A673 (cell line): ENCODE measurements around the gene GBF1. TPM values are rescaled to one million over a fixed set of nuclear protein-coding genes. Genes with fewer than 3 reads are reported as not detected.
A peak's percentile ranks its signal among the peaks of the same experiment; 100 is the strongest.

Experiments used
- BruUV-seq: library from RNA; stranded (reverse); fragments of 400-500 nt; replicated peaks from 2 replicates; lab custom pipeline; 2021; lab: Mats Ljungman, UMichigan
- CTCF ChIA-PET: fragments of 300-600 bp; sonication (Branson Sonifier 250); formaldehyde crosslinking; loops from one replicate; lab custom pipeline; 2022; ENCODE audit warnings: antibody characterized with exemption; lab: Charles Lee
- POLR2A ChIA-PET: fragments of 300-600 bp; sonication (Branson Sonifier 250); formaldehyde crosslinking; loops from one replicate; lab custom pipeline; 2022; ENCODE audit warnings: antibody characterized with exemption; ENCODE audit not compliant: low non-redundant PET; lab: Charles Lee
- DNase-seq: peaks from one replicate; pipeline ENCODE4 v3.0.0-alpha.2; 2015; ENCODE audit warnings: low spot score
- H3K27ac ChIP-seq: fragments of 200-600 bp; sonication (generic); 2 replicates; pipeline ENCODE4 v1.5.1; 2016; ENCODE audit warnings: mixed run types, low read depth, mild to moderate bottlenecking, mixed read lengths, antibody characterized with exemption, low read length; ENCODE audit not compliant: poor library complexity, severe bottlenecking
- H3K27me3 ChIP-seq: fragments of 200-600 bp; sonication (generic); replicated peaks from 2 replicates; pipeline ENCODE4 v1.6.1; 2017; ENCODE audit warnings: mixed run types, low read depth, mild to moderate bottlenecking, mixed read lengths, antibody characterized with exemption, low read length; ENCODE audit not compliant: insufficient read depth, poor library complexity
- H3K36me3 ChIP-seq: fragments of 200-600 bp; sonication (generic); 2 replicates; pipeline ENCODE4 v1.6.1; 2016; ENCODE audit warnings: mixed run types, mild to moderate bottlenecking, mixed read lengths, antibody characterized with exemption, low read length; ENCODE audit not compliant: insufficient read depth, poor library complexity, severe bottlenecking
- H3K4me1 ChIP-seq: fragments of 200-600 bp; sonication (generic); 2 replicates; pipeline ENCODE4 v1.6.1; 2017; ENCODE audit warnings: mixed run types, mild to moderate bottlenecking, mixed read lengths, antibody characterized with exemption, low read length; ENCODE audit not compliant: insufficient read depth, poor library complexity, severe bottlenecking
- H3K4me3 ChIP-seq: fragments of 200-600 bp; sonication (generic); 2 replicates; pipeline ENCODE4 v1.5.1; 2016; ENCODE audit warnings: low read depth, mixed run types, mild to moderate bottlenecking, mixed read lengths, low read length; ENCODE audit not compliant: poor library complexity, severe bottlenecking
- H3K9me3 ChIP-seq: fragments of 200-600 bp; sonication (generic); 2 replicates; pipeline ENCODE4 v1.6.1; 2016; ENCODE audit warnings: mixed run types, low read depth, mild to moderate bottlenecking, mixed read lengths, antibody characterized with exemption, low read length; ENCODE audit not compliant: poor library complexity, severe bottlenecking
- EZH2 ChIP-seq: fragments of 200-600 bp; sonication (generic); IDR thresholded peaks from 2 replicates; pipeline ENCODE4 v1.6.1; 2017; ENCODE audit warnings: borderline replicate concordance, low read depth, mild to moderate bottlenecking, mixed read lengths, antibody characterized with exemption, low read length; ENCODE audit not compliant: poor library complexity, severe bottlenecking
- intact Hi-C: fragments of 100-400 bp; cut with micrococcal nuclease; formaldehyde crosslinking; loops from one replicate; pipeline ENCODE4 v1.10.0; 2022; ENCODE audit not compliant: unreplicated experiment
- total RNA-seq: library from RNA; stranded (reverse); gene quantifications from 2 replicates; pipeline ENCODE4 v1.2.3, GENCODE V29; 2021
- TF ChIP-seq, protein P1 (sequence below): fragments of 300-800, 200-600 bp; sonication (generic); conservative IDR thresholded peaks from 2 replicates; pipeline ENCODE4 v1.5.1; 2017; ENCODE audit warnings: low read depth, mild to moderate bottlenecking, antibody characterized with exemption, low read length, moderate library complexity, mixed read lengths

The GBF1 gene
- total RNA-seq, 1 experiment from 2014 or later = 50.0 TPM

DNA sequence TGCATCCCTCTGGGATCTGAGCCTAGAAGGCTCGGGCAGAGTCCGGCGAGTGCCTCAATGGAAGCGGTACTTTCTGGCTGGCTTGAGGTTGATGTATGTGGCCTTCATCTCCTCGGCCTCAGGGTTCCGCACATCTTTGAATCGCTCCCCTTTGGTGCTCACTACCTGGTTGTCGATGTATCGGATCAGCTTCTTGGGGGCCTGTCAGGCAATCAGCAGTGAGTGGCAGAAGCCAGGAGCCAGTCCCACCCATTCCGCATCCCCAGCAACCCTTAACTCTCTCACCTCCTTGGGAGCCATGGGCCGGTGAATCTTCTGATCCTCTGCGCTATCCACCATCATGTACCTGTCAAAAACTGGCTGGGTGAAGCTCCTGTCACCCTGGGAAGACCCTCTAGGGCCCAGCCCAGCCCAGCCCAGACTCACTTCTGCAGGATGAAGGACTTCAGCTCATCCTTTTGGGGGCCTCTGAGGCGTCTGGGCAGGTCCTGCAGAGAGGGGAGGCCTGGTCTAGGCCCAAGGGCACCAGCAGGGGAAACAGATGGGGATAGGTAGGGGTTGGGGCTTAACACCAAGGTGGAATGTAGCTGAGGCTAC is 178.1 kb downstream of the GBF1 start:
- Histone ChIP-seq H3K27me3 (no peaks in the 10 kb centered on the region), H3K4me1 (peaks cover 16% of the 10 kb centered on the region), H3K36me3 (peaks cover 8% of the 10 kb centered on the region), H3K27ac (no peak overlapping the region), H3K4me3 (no peak overlapping the region), H3K9me3 (no peaks in the 10 kb centered on the region)
- BruUV-seq = TSS peak; percentile 51
- no peak for DNase-seq
- intact Hi-C loops = no loop called here
- ChIA-PET POLR2A (interaction anchor here (0.5 kb wide), 1 partner anchor 12 kb away, joined by 3 read pairs; no protein-coding TSS in a partner anchor), CTCF (interaction anchor here (0.5 to 1.6 kb wide), 4 partner anchors 30 to 193 kb away, joined by 3 to 9 read pairs (median 4); no protein-coding TSS in a partner anchor)
- no peak for TF ChIP-seq EZH2
- TF ChIP-seq, protein P1, sequence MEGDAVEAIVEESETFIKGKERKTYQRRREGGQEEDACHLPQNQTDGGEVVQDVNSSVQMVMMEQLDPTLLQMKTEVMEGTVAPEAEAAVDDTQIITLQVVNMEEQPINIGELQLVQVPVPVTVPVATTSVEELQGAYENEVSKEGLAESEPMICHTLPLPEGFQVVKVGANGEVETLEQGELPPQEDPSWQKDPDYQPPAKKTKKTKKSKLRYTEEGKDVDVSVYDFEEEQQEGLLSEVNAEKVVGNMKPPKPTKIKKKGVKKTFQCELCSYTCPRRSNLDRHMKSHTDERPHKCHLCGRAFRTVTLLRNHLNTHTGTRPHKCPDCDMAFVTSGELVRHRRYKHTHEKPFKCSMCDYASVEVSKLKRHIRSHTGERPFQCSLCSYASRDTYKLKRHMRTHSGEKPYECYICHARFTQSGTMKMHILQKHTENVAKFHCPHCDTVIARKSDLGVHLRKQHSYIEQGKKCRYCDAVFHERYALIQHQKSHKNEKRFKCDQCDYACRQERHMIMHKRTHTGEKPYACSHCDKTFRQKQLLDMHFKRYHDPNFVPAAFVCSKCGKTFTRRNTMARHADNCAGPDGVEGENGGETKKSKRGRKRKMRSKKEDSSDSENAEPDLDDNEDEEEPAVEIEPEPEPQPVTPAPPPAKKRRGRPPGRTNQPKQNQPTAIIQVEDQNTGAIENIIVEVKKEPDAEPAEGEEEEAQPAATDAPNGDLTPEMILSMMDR = no peak

DNA sequence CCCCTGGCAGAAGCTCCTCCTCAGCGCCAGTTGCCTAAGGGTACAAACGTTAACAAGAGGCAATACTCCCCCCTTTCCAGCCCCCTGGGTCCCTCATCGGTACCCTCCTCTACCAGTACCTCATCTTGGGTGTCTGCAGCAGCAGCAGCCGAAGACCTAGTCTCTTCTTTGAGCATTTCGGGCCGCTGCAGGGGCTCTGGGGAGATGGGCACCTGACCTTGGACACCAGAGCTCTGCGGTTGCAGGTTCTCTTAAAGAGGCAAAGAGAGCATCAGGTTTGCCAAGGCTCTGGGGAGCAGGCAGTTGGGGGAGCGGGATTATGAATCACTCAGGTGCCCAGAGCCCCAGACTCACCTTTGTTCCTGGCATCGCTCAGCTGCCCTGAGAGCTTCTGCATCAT is 178.8 kb downstream of the GBF1 start:
- no peak for DNase-seq
- no peaks in the 10 kb centered on the region for H3K27me3 ChIP-seq
- BruUV-seq = no TSS peak
- no peak overlapping the region for H3K4me3 ChIP-seq
- H3K4me1 ChIP-seq = peaks cover 12% of the 10 kb centered on the region
- CTCF ChIA-PET = interaction anchor here (1.6 kb wide), 1 partner anchor 194 kb away, joined by 5 read pairs; no protein-coding TSS in a partner anchor
- no peaks in the 10 kb centered on the region for H3K9me3 ChIP-seq
- peaks cover 8% of the 10 kb centered on the region for H3K36me3 ChIP-seq
- POLR2A ChIA-PET = interaction anchor here (0.5 kb wide), 1 partner anchor 11 kb away, joined by 3 read pairs; no protein-coding TSS in a partner anchor
- intact Hi-C loops = no loop called here
- no peak overlapping the region for H3K27ac ChIP-seq
- TF ChIP-seq, protein P1 = no peak
- no peak for TF ChIP-seq EZH2

- CTCF ChIA-PET = no interaction called here
Measured at GRCh38 chr10:102424916-102425315, 179.6 kb downstream of the GBF1 start.

More at GRCh38 chr10:102424916-102425315, 179.6 kb downstream of the GBF1 start:
- peaks cover 8% of the 10 kb centered on the region for H3K36me3 ChIP-seq
- no peaks in the 10 kb centered on the region for H3K27me3 ChIP-seq
- intact Hi-C loops = no loop called here
- DNase-seq = no peak
- POLR2A ChIA-PET = no interaction called here
- H3K9me3 ChIP-seq = no peaks in the 10 kb centered on the region
- peaks cover 10% of the 10 kb centered on the region for H3K4me1 ChIP-seq
- H3K27ac ChIP-seq = no peak overlapping the region
- H3K4me3 ChIP-seq = no peak overlapping the region
- TF ChIP-seq, protein P1 = no peak
- no peak for TF ChIP-seq EZH2
- BruUV-seq = no TSS peak
